Astrocyte of the cerebellum (primary cell): ENCODE data around the gene ROR2.

Experiments used
- DNase-seq: peaks from one replicate; pipeline ENCODE4 v3.0.0-alpha.2; 2011; ENCODE audit warnings: low read depth
- H3K4me3 ChIP-seq: 2 replicates; pipeline ENCODE4 v1.5.1; 2011; ENCODE audit warnings: mild to moderate bottlenecking, low read depth, low read length, moderate library complexity
- in situ Hi-C: cut with HindIII; loops from 2 replicates; pipeline ENCODE4 v1.10.0; 2017; ENCODE audit warnings: low sequenced_read_pairs
- TF ChIP-seq, protein P1 (sequence below): IDR thresholded peaks from 2 replicates; pipeline ENCODE4 v1.5.1; 2012; ENCODE audit warnings: low read length, low read depth, moderate library complexity, mild to moderate bottlenecking; ENCODE audit errors: missing control alignments

Gene ROR2

GRCh38 chr9:91755761-91756509 is 194.1 kb downstream of the ROR2 start:
- H3K4me3 ChIP-seq, result no peak overlapping the region
- no peak for DNase-seq
- TF ChIP-seq, protein P1, sequence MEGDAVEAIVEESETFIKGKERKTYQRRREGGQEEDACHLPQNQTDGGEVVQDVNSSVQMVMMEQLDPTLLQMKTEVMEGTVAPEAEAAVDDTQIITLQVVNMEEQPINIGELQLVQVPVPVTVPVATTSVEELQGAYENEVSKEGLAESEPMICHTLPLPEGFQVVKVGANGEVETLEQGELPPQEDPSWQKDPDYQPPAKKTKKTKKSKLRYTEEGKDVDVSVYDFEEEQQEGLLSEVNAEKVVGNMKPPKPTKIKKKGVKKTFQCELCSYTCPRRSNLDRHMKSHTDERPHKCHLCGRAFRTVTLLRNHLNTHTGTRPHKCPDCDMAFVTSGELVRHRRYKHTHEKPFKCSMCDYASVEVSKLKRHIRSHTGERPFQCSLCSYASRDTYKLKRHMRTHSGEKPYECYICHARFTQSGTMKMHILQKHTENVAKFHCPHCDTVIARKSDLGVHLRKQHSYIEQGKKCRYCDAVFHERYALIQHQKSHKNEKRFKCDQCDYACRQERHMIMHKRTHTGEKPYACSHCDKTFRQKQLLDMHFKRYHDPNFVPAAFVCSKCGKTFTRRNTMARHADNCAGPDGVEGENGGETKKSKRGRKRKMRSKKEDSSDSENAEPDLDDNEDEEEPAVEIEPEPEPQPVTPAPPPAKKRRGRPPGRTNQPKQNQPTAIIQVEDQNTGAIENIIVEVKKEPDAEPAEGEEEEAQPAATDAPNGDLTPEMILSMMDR, result no peak
- in situ Hi-C loops, result no loop called here

- DNase-seq, result no peak
These were observed 196.3 kb downstream of the ROR2 start for GRCh38 chr9:91753711-91754110.

GRCh38 chr9:91751922-91752321 is 198.1 kb downstream of the ROR2 start:
- TF ChIP-seq, protein P1, result no peak
- DNase-seq, result no peak
- H3K4me3 ChIP-seq, result no peak overlapping the region
- in situ Hi-C loops, result no loop called here

More at GRCh38 chr9:91753711-91754110, 196.3 kb downstream of the ROR2 start:
- TF ChIP-seq, protein P1, result no peak
- in situ Hi-C loops, result no loop called here
- no peak overlapping the region for H3K4me3 ChIP-seq

DNA sequence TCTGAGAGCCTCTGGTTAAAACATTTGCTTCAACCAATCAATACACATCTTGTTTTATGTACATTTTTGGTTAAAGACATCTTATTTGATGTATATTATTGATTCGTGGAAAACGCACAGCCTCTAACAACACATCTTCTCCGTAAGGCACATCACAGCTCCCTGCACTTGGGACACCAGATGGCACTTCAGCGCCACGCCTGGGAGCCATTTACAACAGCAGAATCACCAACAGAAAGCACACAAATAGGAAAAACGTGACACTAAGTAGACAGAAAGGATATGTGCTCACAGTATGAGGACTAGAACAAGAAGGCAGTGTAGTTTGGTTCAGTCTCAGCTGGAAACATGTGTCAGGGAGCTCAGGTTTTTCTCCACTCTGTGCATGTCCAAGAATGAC is 199.7 kb downstream of the ROR2 start:
- H3K4me3 ChIP-seq, result no peak overlapping the region
- in situ Hi-C loops, result no loop called here

DNA sequence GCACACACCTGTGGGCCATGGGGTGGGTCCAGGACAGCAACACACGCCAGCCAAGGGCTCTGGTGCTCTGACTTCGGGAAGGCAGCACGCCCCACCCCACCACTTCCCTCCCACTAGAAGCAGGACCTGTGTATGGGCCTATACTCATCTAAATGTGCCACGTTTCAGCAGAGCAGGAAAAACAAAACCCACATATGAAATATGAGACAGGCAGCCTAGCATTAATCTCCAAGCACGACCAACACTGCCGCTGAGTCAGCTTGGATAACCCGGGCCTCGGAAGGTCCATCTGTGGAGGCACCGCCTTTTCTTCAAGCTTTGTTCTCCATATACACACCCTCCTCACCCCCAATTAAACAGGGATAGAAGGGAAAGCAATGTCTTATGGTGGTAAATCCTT is 203.1 kb downstream of the ROR2 start:
- TF ChIP-seq, protein P1, result no peak
- H3K4me3 ChIP-seq, result no peak overlapping the region
- in situ Hi-C loops, result no loop called here
- DNase-seq, result no peak

More for the DNA sequence above, 199.7 kb downstream of the ROR2 start:
- TF ChIP-seq, protein P1, result no peak
- DNase-seq, result no peak

DNA sequence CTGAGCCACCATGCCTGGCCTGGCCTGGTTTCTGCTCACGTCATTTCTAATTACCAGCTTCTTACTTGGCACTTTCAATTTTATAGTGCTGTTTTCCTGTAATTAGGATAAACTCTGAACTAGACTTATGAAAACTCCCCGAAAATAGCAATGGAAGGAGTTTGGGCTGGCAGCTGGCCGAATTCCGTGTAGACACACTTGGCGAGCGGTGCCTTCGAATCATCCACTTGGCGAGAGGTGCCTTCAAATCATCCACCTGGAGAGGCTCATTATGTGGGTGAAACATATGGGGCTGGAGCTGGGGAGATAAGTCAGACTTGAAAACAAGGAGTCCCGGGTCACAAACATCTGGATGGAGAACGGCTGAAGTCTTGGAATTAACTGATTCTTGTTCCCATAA is 203.7 kb downstream of the ROR2 start:
- no peak overlapping the region for H3K4me3 ChIP-seq
- DNase-seq, result no peak
- TF ChIP-seq, protein P1, result no peak
- in situ Hi-C loops, result no loop called here
